GM12864 (cell line): ENCODE results near the gene CDC25C.
"Not testable (repeated sequence)": the region's sequence is repeated elsewhere in the genome, so short reads cannot be mapped to it uniquely, and the experiment has no call there.

ENCODE experiments used
- DNase-seq: peaks from one replicate; pipeline ENCODE4 v3.0.0-alpha.2; 2011; ENCODE audit warnings: low read depth
- H3K4me3 ChIP-seq: 2 replicates; pipeline ENCODE4 v1.5.1; 2011; ENCODE audit warnings: mild to moderate bottlenecking, low read depth, low read length, control low read depth
- TF ChIP-seq, protein P1 (sequence below): IDR thresholded peaks from 2 replicates; pipeline ENCODE4 v1.5.1; 2011; ENCODE audit warnings: low read depth, mild to moderate bottlenecking, moderate library complexity, low read length, control low read depth, inconsistent platforms; ENCODE audit errors: missing control alignments

Gene CDC25C

GRCh38 chr5:138272681-138273080, 58.9 kb downstream of the CDC25C start:
- TF ChIP-seq, protein P1, sequence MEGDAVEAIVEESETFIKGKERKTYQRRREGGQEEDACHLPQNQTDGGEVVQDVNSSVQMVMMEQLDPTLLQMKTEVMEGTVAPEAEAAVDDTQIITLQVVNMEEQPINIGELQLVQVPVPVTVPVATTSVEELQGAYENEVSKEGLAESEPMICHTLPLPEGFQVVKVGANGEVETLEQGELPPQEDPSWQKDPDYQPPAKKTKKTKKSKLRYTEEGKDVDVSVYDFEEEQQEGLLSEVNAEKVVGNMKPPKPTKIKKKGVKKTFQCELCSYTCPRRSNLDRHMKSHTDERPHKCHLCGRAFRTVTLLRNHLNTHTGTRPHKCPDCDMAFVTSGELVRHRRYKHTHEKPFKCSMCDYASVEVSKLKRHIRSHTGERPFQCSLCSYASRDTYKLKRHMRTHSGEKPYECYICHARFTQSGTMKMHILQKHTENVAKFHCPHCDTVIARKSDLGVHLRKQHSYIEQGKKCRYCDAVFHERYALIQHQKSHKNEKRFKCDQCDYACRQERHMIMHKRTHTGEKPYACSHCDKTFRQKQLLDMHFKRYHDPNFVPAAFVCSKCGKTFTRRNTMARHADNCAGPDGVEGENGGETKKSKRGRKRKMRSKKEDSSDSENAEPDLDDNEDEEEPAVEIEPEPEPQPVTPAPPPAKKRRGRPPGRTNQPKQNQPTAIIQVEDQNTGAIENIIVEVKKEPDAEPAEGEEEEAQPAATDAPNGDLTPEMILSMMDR: no peak
- no peak for DNase-seq
- H3K4me3 ChIP-seq: no peak overlapping the region

DNA sequence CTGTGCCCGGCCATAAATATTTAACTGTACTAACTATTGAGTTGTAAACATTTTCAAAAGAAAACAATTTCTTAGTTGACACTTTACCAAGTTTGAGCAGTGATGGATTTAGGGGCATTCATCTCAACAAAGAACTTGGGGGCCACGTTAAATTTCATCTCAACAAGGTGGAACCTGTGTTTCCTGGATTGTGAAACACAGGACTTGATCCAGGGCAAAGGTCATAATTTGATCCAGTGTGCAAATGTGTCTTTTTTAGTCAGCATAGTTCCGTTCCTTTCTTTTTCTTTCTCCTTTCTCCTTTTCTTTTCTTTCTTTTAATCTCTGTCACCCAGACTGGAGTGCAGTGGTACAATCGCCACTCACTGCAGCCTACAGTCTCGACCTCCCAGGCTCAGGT, 60.3 kb downstream of the CDC25C start:
- TF ChIP-seq, protein P1: no peak
- no peak overlapping the region for H3K4me3 ChIP-seq
- no peak for DNase-seq

DNA sequence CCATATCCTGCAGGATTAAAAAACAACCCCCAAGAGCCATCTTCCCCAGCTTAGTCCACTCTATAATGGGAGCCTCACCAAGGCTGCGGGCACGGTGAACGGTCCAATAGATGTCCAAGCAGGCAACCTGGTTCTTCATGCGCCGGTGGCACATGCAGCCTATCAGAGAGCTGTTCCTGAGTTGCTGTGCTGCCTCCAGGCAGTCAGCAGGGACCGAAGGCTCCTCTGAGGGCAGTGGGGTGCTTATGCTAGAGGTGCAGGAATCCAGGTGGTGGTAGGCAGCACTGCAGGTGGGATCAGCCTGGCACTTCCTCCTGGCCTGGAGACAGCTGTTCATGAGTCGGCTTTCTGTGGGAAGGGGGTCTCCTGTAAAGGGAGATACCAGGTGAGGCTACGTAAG, 67.4 kb downstream of the CDC25C start:
- TF ChIP-seq, protein P1: no peak
- no peak for DNase-seq
- no peak overlapping the region for H3K4me3 ChIP-seq

DNA sequence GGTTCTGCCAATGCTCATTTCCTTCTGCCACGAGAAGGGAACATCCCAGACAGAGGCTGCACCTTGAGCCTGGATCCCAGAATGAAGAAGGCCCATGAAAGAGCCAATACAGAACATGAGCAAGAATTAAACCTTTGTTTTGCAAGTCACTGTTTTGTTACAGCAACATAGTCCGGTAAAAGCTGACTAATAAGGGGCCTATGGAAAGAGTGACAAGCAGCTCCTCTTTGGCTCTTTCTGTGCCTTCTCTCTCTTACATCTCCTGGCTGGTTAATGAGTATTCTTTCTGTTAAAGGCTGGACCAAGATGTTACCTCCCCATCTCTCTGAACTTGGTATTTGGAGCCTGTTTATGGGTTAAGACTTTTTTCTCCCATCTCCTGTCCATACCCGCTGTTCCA, 68.0 kb downstream of the CDC25C start:
- no peak for DNase-seq
- TF ChIP-seq, protein P1: no peak
- no peak overlapping the region for H3K4me3 ChIP-seq

DNA sequence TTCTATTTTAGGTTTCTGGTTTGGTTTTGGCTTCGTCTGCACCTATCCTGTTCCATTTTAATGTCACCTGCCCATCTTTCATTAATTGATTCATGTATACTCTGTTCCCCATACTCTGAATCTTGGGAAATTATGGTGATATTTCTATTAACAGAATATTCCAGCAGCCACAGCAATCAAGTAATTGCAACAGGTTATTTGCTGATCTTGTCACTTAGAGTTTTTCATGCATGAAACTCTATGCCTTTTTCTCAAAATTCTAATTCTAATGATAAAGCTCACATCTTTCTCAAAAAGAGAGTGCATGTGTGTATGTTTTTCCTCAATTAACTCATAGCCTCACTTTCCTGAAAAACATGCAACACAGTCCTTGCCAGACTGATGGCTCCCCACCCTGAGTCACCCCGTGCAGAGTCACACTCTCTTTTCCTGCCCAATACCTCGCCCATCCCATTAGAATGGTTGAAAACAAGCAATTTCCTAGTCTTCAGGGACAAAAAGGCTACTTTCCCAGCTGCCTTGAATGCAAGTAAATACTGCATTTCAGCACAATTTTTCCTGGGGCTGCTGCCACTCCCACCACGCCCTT, 72.8 kb downstream of the CDC25C start:
- H3K4me3 ChIP-seq: no peak overlapping the region
- TF ChIP-seq, protein P1: no peak
- DNase-seq: no peak

- TF ChIP-seq, protein P1: no peak
- DNase-seq: no peak
- no peak overlapping the region for H3K4me3 ChIP-seq
Observed at GRCh38 chr5:138257583-138257982, 74.0 kb downstream of the CDC25C start.

- no peak for DNase-seq
- TF ChIP-seq, protein P1: no peak
- no peak overlapping the region for H3K4me3 ChIP-seq
Observed at GRCh38 chr5:138252944-138253343, 78.7 kb downstream of the CDC25C start.

- DNase-seq, H3K4me3 ChIP-seq: not testable (repeated sequence)
Observed at GRCh38 chr5:138247800-138248199, 83.8 kb downstream of the CDC25C start.
